HepG2 (cell line): ENCODE measurements around the gene C1orf141. TPM values are rescaled to one million over a fixed set of nuclear protein-coding genes. Genes with fewer than 3 reads are reported as not detected.
"Not testable (repeated sequence)": the region's sequence is repeated elsewhere in the genome, so short reads cannot be mapped to it uniquely, and the experiment has no call there.

ENCODE experiments used
- ATAC-seq: fragments of 200-7000 bp; cut with Tn5 transposase; 3 replicates; pipeline ENCODE4 v1.9.1; 2020; ENCODE audit warnings: mild to moderate bottlenecking, moderate library complexity
- BruUV-seq: library from RNA; stranded (reverse); fragments of 400-500 nt; replicated peaks from 2 replicates; lab custom pipeline; 2021; lab: Mats Ljungman, UMichigan
- CTCF ChIA-PET: fragments of 300-600 bp; formaldehyde crosslinking; extraction: SDS; loops from one replicate; lab custom pipeline; 2021; ENCODE audit warnings: low total read pairs, inconsistent platforms, low intra/inter-chr PET ratio; lab: Yijun Ruan, JAX
- POLR2A ChIA-PET: fragments of 350-600 bp; sonication (Branson Sonifier 250); formaldehyde crosslinking; loops from one replicate; lab custom pipeline; 2020; ENCODE audit warnings: antibody characterized with exemption, inconsistent platforms; lab: Yijun Ruan, JAX
- DNase-seq: peaks from one replicate; pipeline ENCODE4 v3.0.0-alpha.2; 2015; ENCODE audit warnings: low spot score
- FAIRE-seq: peaks from 3 replicates; lab custom pipeline; 2011; peaks lifted over from hg19 to GRCh38; lab: Jason Lieb, UNC
- H2AFZ ChIP-seq: one replicate; pipeline ENCODE4 v1.6.1; 2011; ENCODE audit warnings: low read length, inconsistent platforms
- H3K27ac ChIP-seq: fragments of 300-600 bp; 3 replicates; pipeline ENCODE4 v1.8.0; 2011; ENCODE audit warnings: mixed run types, mild to moderate bottlenecking, mixed read lengths, low read length, inconsistent platforms; ENCODE audit not compliant: insufficient read depth; ENCODE audit errors: extremely low read length
- H3K27me3 ChIP-seq, 2 experiments: fragments of 200-600 bp in 1 of 2; 2 replicates in 1 of 2; 3 replicates in 1 of 2; pipeline versions ENCODE4 v1.6.0 to v1.8.0; 2011; ENCODE audit warnings: low read length in 2 of 2, mild to moderate bottlenecking in 2 of 2, moderate library complexity in 2 of 2, inconsistent platforms in 1 of 2; ENCODE audit not compliant: insufficient read depth in 2 of 2, control insufficient read depth in 1 of 2
- H3K36me3 ChIP-seq, 2 experiments: fragments of 200-600 bp in 1 of 2; replicated peaks in 1 of 2; 2 replicates in 1 of 2; 3 replicates in 1 of 2; pipeline versions ENCODE4 v1.5.1 to v1.8.0; 2011; ENCODE audit warnings: low read length in 2 of 2, inconsistent platforms in 1 of 2; ENCODE audit not compliant: insufficient read depth in 2 of 2, control insufficient read depth in 1 of 2
- H3K4me1 ChIP-seq: 2 replicates; pipeline ENCODE4 v1.5.1; 2012; ENCODE audit warnings: low read length, inconsistent platforms; ENCODE audit not compliant: insufficient read depth
- H3K4me2 ChIP-seq: 2 replicates; pipeline ENCODE4 v1.6.0; 2011; ENCODE audit warnings: low read depth, low read length, inconsistent platforms
- H3K4me3 ChIP-seq, 3 experiments: fragments of 200-600 bp in 1 of 3; sonication (generic), shearing (Covaris generic) in 1 of 3; replicated peaks in 1 of 3; 2 replicates each; pipeline ENCODE4 v1.5.1; 2011 to 2016; ENCODE audit warnings: low read length in 3 of 3, inconsistent platforms in 2 of 3, low read depth in 2 of 3, mild to moderate bottlenecking in 2 of 3, control low read depth in 1 of 3, mixed read lengths in 1 of 3; ENCODE audit not compliant: insufficient read depth in 1 of 3
- H3K79me2 ChIP-seq: one replicate; pipeline ENCODE4 v1.6.1; 2011; ENCODE audit warnings: low read length, inconsistent platforms; ENCODE audit not compliant: insufficient read depth
- H3K9ac ChIP-seq: 2 replicates; pipeline ENCODE4 v1.6.0; 2011; ENCODE audit warnings: mild to moderate bottlenecking, low read depth, low read length, inconsistent platforms; ENCODE audit not compliant: insufficient read depth
- H3K9me3 ChIP-seq: 2 replicates; pipeline ENCODE4 v1.5.1; 2012; ENCODE audit warnings: mild to moderate bottlenecking, low read length
- H4K20me1 ChIP-seq: 2 replicates; pipeline ENCODE4 v1.6.0; 2011; ENCODE audit warnings: inconsistent platforms, mild to moderate bottlenecking, low read length, moderate library complexity; ENCODE audit not compliant: insufficient read depth
- MTF1 ChIP-seq: sonication (generic); formaldehyde crosslinking; IDR thresholded peaks from 2 replicates; pipeline ENCODE4 v1.5.0; 2020; ENCODE audit warnings: missing genetic modification reagents
- ZNF160 ChIP-seq: sonication (generic); formaldehyde crosslinking; IDR thresholded peaks from 2 replicates; pipeline ENCODE4 v1.8.0; 2022; ENCODE audit warnings: mild to moderate bottlenecking, inconsistent platforms, missing genetic modification reagents
- WGBS: methylation state at CpG from one replicate; pipeline ENCODE4 v1.1.6; 2017; ENCODE audit warnings: low lambda C conversion rate; 5-methylcytosine and 5-hydroxymethylcytosine counted together
- in situ Hi-C: cut with HindIII; loops from 2 replicates; pipeline ENCODE4 v1.10.0; 2017; ENCODE audit warnings: low pct_unique_long_range_greater_than_20kb; ENCODE audit not compliant: extremely low pct_ligation_motif_present
- intact Hi-C: fragments of 100-400 bp; cut with micrococcal nuclease; formaldehyde crosslinking; loops from one replicate; pipeline ENCODE4 v1.10.0; 2022; ENCODE audit not compliant: unreplicated experiment
- polyA plus RNA-seq, 8 experiments: library from polyadenylated mRNA; depleted of rRNA in 3 of 8; stranded (reverse) in 7 of 8; unstranded in 1 of 8; fragments of >200 nt; fragmentation: Illumina TruSeq in 4 of 8; extraction: Trizol in 4 of 8; gene quantifications; 2 replicates each; pipeline versions ENCODE4 v1.2.1 to v1.2.3, GENCODE V29; 2011 to 2016; ENCODE audit warnings: low read depth in 4 of 8, missing spikeins in 1 of 8, mixed read lengths in 1 of 8; ENCODE audit not compliant: insufficient read depth in 1 of 8
- total RNA-seq, 5 experiments: library from RNA; depleted of rRNA; stranded (reverse); fragments of >200 nt; fragmentation: Illumina TruSeq; extraction: Trizol; gene quantifications; 2 replicates each; pipeline ENCODE4 v1.2.3, GENCODE V29; 2016; ENCODE audit warnings: low read depth in 1 of 5
- TF ChIP-seq, protein P1 (sequence below): sonication (generic); formaldehyde crosslinking; IDR thresholded peaks from 2 replicates; pipeline ENCODE4 v1.8.1; 2023; ENCODE audit warnings: missing genetic modification reagents, mild to moderate bottlenecking, borderline replicate concordance

The C1orf141 gene
- total and polyA plus RNA-seq, 2 of the 13 experiments (the other 11 are each of a cell fraction or from before 2014, with no cell fraction given), result not detected

DNA sequence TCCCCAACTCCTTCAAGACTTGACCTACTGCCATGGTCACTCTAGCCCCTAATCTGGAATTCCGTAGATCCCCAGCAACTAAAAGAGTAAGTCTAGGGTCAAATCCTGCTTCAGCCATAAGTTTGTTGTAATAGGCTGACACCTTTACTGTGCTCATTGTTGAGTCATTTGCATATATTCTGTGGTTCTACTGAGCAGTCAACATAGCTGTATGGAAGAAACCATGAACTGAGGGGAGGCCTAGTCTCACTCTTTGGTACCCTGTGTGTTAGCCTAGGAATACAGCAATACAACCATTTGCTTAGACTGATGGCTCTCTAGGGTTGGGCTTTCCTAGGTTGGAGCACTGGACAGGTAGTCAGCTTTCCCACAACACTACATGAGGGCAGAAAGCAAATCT is 57.2 kb downstream of the C1orf141 start (continued):
- no peak for TF ChIP-seq MTF1 (CRISPR knock-in tag)

DNA sequence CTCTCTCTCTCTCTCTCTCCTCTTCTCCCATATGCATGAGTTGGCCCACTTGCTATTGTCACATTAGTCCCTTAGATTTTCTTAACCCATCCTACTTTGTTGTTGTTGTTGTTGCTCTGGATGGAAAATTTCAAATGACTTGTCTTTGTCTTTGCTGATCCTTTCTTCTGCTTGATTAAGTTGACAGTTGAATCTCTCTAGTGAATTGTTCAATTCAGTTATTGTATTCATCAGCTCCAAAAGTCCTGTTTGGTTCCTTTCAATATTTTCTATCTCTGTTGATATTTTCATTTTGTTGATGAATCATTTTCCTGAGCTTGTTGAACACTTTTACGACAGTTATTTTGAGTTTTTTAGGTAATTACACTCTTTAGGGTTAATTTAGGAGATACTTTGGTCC is 62.0 kb downstream of the C1orf141 start:
- Histone ChIP-seq H3K4me2 (no peak overlapping the region), H3K27me3 (0 out of 5 replicates have a peak, but pooled peaks cover 0 to 1% of the 10 kb centered on the region in 2 experiments)
- no TSS peak for BruUV-seq
- DNase-seq (no peak), FAIRE-seq (no peak), ATAC-seq (no peak)
- POLR2A ChIA-PET, result no interaction called here
- TF ChIP-seq ZNF160 (CRISPR knock-in tag), result peak; percentile 80
- TF ChIP-seq, protein P1, sequence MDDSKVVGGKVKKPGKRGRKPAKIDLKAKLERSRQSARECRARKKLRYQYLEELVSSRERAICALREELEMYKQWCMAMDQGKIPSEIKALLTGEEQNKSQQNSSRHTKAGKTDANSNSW (CRISPR knock-in tag), result no peak
- TF ChIP-seq, all 625 proteins: peak for 1
- H3K79me2 ChIP-seq, result no peaks in the 10 kb centered on the region
- H4K20me1 ChIP-seq, result no peaks in the 10 kb centered on the region
- no peaks in the 10 kb centered on the region for H3K4me1 ChIP-seq
- H3K9ac ChIP-seq, result no peak overlapping the region
- H3K36me3 ChIP-seq, result no peaks in the 10 kb centered on the region
- in situ Hi-C loops, result no loop called here
- CTCF ChIA-PET, result no interaction called here
- intact Hi-C loops, result no loop called here
- H3K4me3 ChIP-seq, result no peak overlapping the region
- H2AFZ ChIP-seq, result no peak overlapping the region
- no peak overlapping the region for H3K27ac ChIP-seq
- 0% methylated on average over 1 of the region's 1 CpG for WGBS
- peaks cover 6% of the 10 kb centered on the region for H3K9me3 ChIP-seq

DNA sequence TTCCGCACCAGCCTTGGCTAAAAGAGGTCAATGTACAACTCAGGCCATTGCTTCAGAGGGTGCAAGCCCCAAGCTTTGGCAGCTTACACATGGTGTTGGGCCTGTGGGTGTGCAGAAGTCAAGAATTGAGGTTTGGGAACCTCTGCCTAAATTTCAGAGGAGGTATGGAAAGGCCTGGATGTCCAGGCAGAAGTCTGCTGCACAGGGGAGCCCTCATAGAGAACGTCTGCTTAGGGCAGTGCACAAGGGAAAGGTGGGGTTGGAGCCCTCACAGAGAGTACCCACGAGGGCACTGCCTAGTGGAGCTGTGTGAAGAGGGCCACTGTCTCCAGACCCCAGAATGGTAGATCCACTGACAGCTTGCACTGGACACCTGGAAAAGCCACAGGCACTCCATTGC is 67.1 kb downstream of the C1orf141 start:
- WGBS, result 0% methylated on average over 1 of the region's 3 CpGs
- H3K27me3 ChIP-seq, ATAC-seq, H4K20me1 ChIP-seq, H3K4me1 ChIP-seq, H3K4me2 ChIP-seq, BruUV-seq, POLR2A ChIA-PET, H3K36me3 ChIP-seq, DNase-seq, in situ Hi-C loops, H3K79me2 ChIP-seq, intact Hi-C loops, H3K4me3 ChIP-seq, CTCF ChIA-PET, H2AFZ ChIP-seq, FAIRE-seq, H3K9ac ChIP-seq, H3K27ac ChIP-seq: not testable (repeated sequence)
- H3K9me3 ChIP-seq, result peaks cover 13% of the 10 kb centered on the region
